ENCODE data around the gene PSMB8.

DNA sequence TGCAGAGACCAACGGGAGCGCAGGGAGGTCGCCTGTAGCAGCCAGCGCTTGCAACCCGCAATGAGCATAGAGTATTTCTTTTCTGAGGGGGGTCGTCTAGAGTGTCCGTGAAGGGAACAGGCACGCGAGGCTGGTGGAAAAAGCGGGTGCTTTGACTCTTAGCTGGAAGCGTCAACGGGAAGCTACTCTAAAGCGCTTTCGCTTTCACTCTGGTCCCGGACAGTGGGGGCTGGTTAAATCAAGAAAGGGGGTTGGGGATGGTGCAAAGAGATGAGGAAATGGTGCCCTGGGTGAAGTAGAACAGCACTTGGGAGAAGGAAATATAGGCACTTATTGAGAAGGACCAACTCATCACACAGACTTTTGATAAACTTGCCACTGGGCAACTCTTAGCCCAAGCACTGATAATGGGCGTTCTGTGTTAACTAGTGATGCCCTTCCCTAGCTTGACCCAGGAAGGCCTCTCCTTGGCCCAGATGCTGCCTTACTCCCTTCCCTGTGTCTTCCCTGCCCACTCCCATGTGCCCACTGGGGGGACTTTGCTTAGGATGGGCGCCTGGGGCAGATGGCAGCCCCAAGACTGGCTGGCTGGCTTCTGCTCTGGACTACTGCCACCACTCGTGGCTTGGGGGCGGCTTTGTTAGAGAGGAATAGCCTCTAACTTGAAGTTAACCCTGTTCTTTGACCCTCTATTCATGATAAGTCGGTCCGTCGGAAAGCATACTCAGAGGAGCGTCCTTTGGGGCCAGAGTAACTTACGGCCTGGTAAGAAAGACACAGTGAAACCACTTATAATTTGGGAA, 10.7 kb upstream of the PSMB8 start:
- TF ChIP-seq TAF1 (IDR thresholded peaks at IDR 0.05; ENCODE audit: borderline replicate concordance, insufficient read depth, low read length) (no peak), POLR2AphosphoS5 (IDR thresholded peaks at IDR 0.05; ENCODE audit: low read depth, low read length) (no peak), SIN3A (IDR thresholded peaks at IDR 0.05; ENCODE audit: borderline replicate concordance, insufficient read depth, low read length) (no peak)
- TF ChIP-seq, protein P1, sequence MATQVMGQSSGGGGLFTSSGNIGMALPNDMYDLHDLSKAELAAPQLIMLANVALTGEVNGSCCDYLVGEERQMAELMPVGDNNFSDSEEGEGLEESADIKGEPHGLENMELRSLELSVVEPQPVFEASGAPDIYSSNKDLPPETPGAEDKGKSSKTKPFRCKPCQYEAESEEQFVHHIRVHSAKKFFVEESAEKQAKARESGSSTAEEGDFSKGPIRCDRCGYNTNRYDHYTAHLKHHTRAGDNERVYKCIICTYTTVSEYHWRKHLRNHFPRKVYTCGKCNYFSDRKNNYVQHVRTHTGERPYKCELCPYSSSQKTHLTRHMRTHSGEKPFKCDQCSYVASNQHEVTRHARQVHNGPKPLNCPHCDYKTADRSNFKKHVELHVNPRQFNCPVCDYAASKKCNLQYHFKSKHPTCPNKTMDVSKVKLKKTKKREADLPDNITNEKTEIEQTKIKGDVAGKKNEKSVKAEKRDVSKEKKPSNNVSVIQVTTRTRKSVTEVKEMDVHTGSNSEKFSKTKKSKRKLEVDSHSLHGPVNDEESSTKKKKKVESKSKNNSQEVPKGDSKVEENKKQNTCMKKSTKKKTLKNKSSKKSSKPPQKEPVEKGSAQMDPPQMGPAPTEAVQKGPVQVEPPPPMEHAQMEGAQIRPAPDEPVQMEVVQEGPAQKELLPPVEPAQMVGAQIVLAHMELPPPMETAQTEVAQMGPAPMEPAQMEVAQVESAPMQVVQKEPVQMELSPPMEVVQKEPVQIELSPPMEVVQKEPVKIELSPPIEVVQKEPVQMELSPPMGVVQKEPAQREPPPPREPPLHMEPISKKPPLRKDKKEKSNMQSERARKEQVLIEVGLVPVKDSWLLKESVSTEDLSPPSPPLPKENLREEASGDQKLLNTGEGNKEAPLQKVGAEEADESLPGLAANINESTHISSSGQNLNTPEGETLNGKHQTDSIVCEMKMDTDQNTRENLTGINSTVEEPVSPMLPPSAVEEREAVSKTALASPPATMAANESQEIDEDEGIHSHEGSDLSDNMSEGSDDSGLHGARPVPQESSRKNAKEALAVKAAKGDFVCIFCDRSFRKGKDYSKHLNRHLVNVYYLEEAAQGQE (IDR thresholded peaks at IDR 0.05; ENCODE audit: insufficient read depth in 1 of 2, low read depth in 2 of 2, low read length in 2 of 2), result no peak

Data from PFSK-1 (cell line).